Stimulated activated CD4-positive, alpha-beta T cell treated with anti-CD3 and anti-CD28 coated beads, Interleukin-2, amount 100 ng/mL, for 48 hours (primary cell): ENCODE data around the gene SIGLEC9.
"Not testable (repeated sequence)": the region's sequence is repeated elsewhere in the genome, so short reads cannot be mapped to it uniquely, and the experiment has no call there.

Source experiments
- DNase-seq, 2 donors: peaks; one replicate each; pipeline ENCODE4 v3.0.0-alpha.2; 2020

Gene SIGLEC9

GRCh38 chr19:51125421-51126075 lies 842 bp downstream of the SIGLEC9 start:
- DNase-seq = no peak

- no peak for DNase-seq
Observed at GRCh38 chr19:51127032-51127431, 2.3 kb downstream of the SIGLEC9 start.

GRCh38 chr19:51127755-51128154 lies 3.0 kb downstream of the SIGLEC9 start:
- DNase-seq = no peak

GRCh38 chr19:51128227-51128626 lies 3.5 kb downstream of the SIGLEC9 start:
- no peak for DNase-seq

- DNase-seq = no peak
Observed at GRCh38 chr19:51129716-51130115, 5.0 kb downstream of the SIGLEC9 start.

- DNase-seq = no peak
Observed at GRCh38 chr19:51131780-51132680, 7.3 kb downstream of the SIGLEC9 start.

- DNase-seq = no peak
Observed at GRCh38 chr19:51135004-51135403, 10.3 kb downstream of the SIGLEC9 start.

- no peak for DNase-seq
Observed at GRCh38 chr19:51135986-51136762, 11.5 kb downstream of the SIGLEC9 start.

- no peak for DNase-seq
Observed at GRCh38 chr19:51136851-51137551, 12.3 kb downstream of the SIGLEC9 start.

GRCh38 chr19:51137792-51138425 lies 13.2 kb downstream of the SIGLEC9 start:
- no peak for DNase-seq

- DNase-seq = no peak
Observed at GRCh38 chr19:51138549-51138979, 13.9 kb downstream of the SIGLEC9 start.

- DNase-seq = no peak
Observed at GRCh38 chr19:51139299-51140014, 14.8 kb downstream of the SIGLEC9 start.

GRCh38 chr19:51140441-51140840 lies 15.7 kb downstream of the SIGLEC9 start:
- DNase-seq = no peak

GRCh38 chr19:51141181-51141580 lies 16.5 kb downstream of the SIGLEC9 start:
- no peak for DNase-seq

GRCh38 chr19:51142119-51142518 lies 17.4 kb downstream of the SIGLEC9 start, which contains the start of gene SIGLEC7:
Gene SIGLEC7, plus strand, starts transcription at chr19:51142301. Its CDS starts 69 bp downstream, at chr19:51142370.
- DNase-seq = no peak

- DNase-seq = not testable (repeated sequence)
Observed at GRCh38 chr19:51142809-51143475, 18.2 kb downstream of the SIGLEC9 start.

GRCh38 chr19:51143486-51143885 lies 18.8 kb downstream of the SIGLEC9 start:
- DNase-seq = no peak

GRCh38 chr19:51144482-51145045 lies 19.9 kb downstream of the SIGLEC9 start:
- no peak for DNase-seq

- no peak for DNase-seq
Observed at GRCh38 chr19:51145916-51146493, 21.3 kb downstream of the SIGLEC9 start.

GRCh38 chr19:51146751-51147150 lies 22.0 kb downstream of the SIGLEC9 start:
- DNase-seq = no peak
